K562 (cell line): ENCODE results near the gene LHX3. TPM values are rescaled to one million over a fixed set of nuclear protein-coding genes. Genes with fewer than 3 reads are reported as not detected.

Source experiments
- CHD1 ChIP-seq: fragments of 200-600 bp; sonication (generic); IDR thresholded peaks from one replicate; pipeline ENCODE4 v1.6.1; 2012; ENCODE audit warnings: mild to moderate bottlenecking, moderate library complexity, low read length, inconsistent platforms
- JUN ChIP-seq, 2 experiments: sonication (generic) in 1 of 2; formaldehyde crosslinking in 1 of 2; IDR thresholded peaks; 2 replicates each; pipeline versions ENCODE4 v1.6.1 to v1.8.0; 2012 to 2022; ENCODE audit warnings: borderline replicate concordance in 2 of 2, mild to moderate bottlenecking in 2 of 2, improper control_type of control experiment in 1 of 2, low read depth in 1 of 2, low read length in 1 of 2, missing genetic modification reagents in 1 of 2
- KLF1 ChIP-seq: fragments of 450-650 bp; IDR thresholded peaks from 2 replicates; pipeline ENCODE4 v1.6.1; 2016; ENCODE audit warnings: missing genetic modification characterization, missing compliant biosample characterization
- KLF6 ChIP-seq: fragments of 250-450 bp; sonication (Bioruptor Pico); IDR thresholded peaks from 2 replicates; pipeline ENCODE4 v1.4.0; 2020; ENCODE audit warnings: mild to moderate bottlenecking, moderate library complexity, borderline replicate concordance
- MAFF ChIP-seq: IDR thresholded peaks from 2 replicates; pipeline ENCODE4 v1.6.1; 2012; ENCODE audit warnings: low read length, improper control_type of control experiment
- MECOM ChIP-seq: fragments of 250-450 bp; sonication (Bioruptor Pico); IDR thresholded peaks from 2 replicates; pipeline ENCODE4 v1.8.0; 2022; ENCODE audit warnings: inconsistent platforms
- RBM22 ChIP-seq: fragments of 200-400 bp; formaldehyde crosslinking; IDR thresholded peaks from 2 replicates; pipeline ENCODE4 v1.6.1; 2018; ENCODE audit warnings: low read length, low read depth; ENCODE audit not compliant: poor library complexity, severe bottlenecking
- SNRNP70 ChIP-seq: fragments of 200-400 bp; formaldehyde crosslinking; optimal IDR thresholded peaks from 2 replicates; pipeline ENCODE3; 2017; ENCODE audit warnings: low read depth, low read length
- TAL1 ChIP-seq: fragments of 450-650 bp; IDR thresholded peaks from 2 replicates; pipeline ENCODE4 v1.6.1; 2016; ENCODE audit warnings: mild to moderate bottlenecking
- TRIM24 ChIP-seq, 2 experiments: fragments of 450-650 bp; IDR thresholded peaks; 2 replicates each; pipeline ENCODE4 v1.6.1; 2016
- ZFP36 ChIP-seq: fragments of 150-350 bp; IDR thresholded peaks from 2 replicates; pipeline ENCODE4 v1.6.1; 2018; ENCODE audit warnings: low read length, low read depth; ENCODE audit not compliant: partially characterized antibody
- ZNF143 ChIP-seq: sonication (generic); formaldehyde crosslinking; IDR thresholded peaks from 2 replicates; pipeline ENCODE4 v1.9.0; 2022; ENCODE audit warnings: mild to moderate bottlenecking, missing genetic modification reagents
- ZNF175 ChIP-seq: fragments of 200-800 bp; sonication (Bioruptor generic); IDR thresholded peaks from 2 replicates; pipeline ENCODE4 v1.6.1; 2016; ENCODE audit warnings: low read depth, mild to moderate bottlenecking, missing genetic modification characterization, missing compliant biosample characterization
- ZNF212 ChIP-seq: fragments of 450-650 bp; formaldehyde crosslinking; IDR thresholded peaks from 2 replicates; pipeline ENCODE4 v1.4.0; 2020; ENCODE audit warnings: mild to moderate bottlenecking
- ZNF354B ChIP-seq: fragments of 250-450 bp; sonication (Bioruptor Pico); IDR thresholded peaks from 2 replicates; pipeline ENCODE4 v1.4.0; 2020
- ZNF584 ChIP-seq: fragments of 200-800 bp; sonication (Bioruptor generic); IDR thresholded peaks from 2 replicates; pipeline ENCODE4 v1.6.1; 2016; ENCODE audit warnings: low read depth, mild to moderate bottlenecking, missing genetic modification characterization, missing compliant biosample characterization
- ZNF717 ChIP-seq: fragments of 250-450 bp; sonication (Bioruptor Pico); IDR thresholded peaks from 2 replicates; pipeline ENCODE4 v1.5.0; 2021
- polyA plus RNA-seq, 8 experiments: library from polyadenylated mRNA; depleted of rRNA in 4 of 8; stranded (reverse) in 5 of 8; unstranded in 3 of 8; fragments of >200 nt; fragmentation: Nextera tagmentation in 2 of 8; fragmentation: Illumina TruSeq in 1 of 8; extraction: Ambion mirVana in 2 of 8; extraction: Trizol in 1 of 8; gene quantifications; 2 replicates each; pipeline versions ENCODE4 v1.2.1 to v1.2.3, GENCODE V29; 2011 to 2014; ENCODE audit warnings: inconsistent platforms in 1 of 8, missing spikeins in 1 of 8
- total RNA-seq, 7 experiments: library from RNA; depleted of rRNA in 6 of 7; stranded (reverse); fragments of >200 nt in 6 of 7; fragmentation: Illumina TruSeq in 2 of 7; extraction: Trizol in 2 of 7; gene quantifications; 2 replicates each; pipeline versions ENCODE4 v1.2.1 to v1.2.3, GENCODE V29; 2011 to 2021; ENCODE audit warnings: low replicate concordance in 1 of 7
- TF ChIP-seq, protein P1 (sequence below): fragments of 250-450 bp; sonication (Bioruptor Pico); IDR thresholded peaks from 2 replicates; pipeline ENCODE4 v1.4.0; 2020; ENCODE audit warnings: mild to moderate bottlenecking, moderate library complexity, borderline replicate concordance
- TF ChIP-seq, protein P2 (sequence below): sonication (generic); formaldehyde crosslinking; IDR thresholded peaks from 2 replicates; pipeline ENCODE4 v1.8.0; 2022; ENCODE audit warnings: missing genetic modification reagents, mild to moderate bottlenecking, borderline replicate concordance
- TF ChIP-seq, protein P3 (sequence below): fragments of 450-650 bp; formaldehyde crosslinking; IDR thresholded peaks from 2 replicates; pipeline ENCODE4 v1.4.0; 2020; ENCODE audit warnings: mild to moderate bottlenecking

Gene LHX3
- total and polyA plus RNA-seq, 9 of the 15 experiments (the other 6 are each of a cell fraction or from before 2014, with no cell fraction given), result 0.09 TPM; not detected in 8

DNA sequence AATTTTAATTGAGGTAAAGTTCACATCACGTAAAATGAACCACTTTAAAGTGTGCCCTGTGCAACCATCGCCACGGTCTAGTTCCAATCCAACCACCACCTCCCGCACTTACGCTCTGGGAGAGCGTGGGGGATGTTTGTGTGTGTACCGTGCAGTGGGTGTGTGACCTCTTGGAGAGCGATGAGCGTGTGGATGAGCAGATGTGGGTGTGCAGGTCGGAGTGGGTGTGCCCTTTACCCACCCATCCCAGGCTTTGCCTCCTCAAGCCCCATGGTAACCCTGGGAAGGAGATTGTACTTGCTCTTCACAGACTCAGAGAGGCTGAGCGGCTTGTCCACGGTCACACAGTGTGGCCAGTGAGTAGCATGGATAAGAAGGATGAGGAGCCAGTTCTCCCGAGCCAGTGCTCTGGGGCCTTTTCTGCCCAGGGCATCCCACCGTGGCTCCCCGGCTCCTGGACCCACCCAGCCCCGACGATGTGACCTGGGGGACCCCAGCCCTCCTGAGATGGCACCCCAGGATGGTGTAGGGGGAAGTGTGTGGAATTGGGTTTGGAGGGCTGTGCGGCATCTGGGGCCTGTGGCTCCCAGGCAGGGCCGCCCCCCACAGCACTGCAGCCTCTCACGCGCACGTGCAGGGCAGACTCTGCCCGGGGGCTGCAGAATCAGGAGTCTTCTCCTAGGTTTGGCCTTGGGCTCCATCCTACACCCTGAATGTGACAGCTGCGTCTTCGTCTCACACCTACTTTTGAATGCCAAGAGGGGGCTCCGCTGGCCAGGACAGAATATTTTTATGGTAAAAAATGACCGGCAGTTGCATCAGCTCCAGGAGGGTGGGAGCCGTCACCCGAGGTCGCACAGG lies 13.6 kb downstream of the LHX3 start (continued):
- TF ChIP-seq CHD1 (no peak), TAL1 (no peak), MECOM (0 out of 2 replicates have a peak, but pooled peaks have one; percentile 4), JUN (IDR thresholded peaks at IDR 0.05; ENCODE audit: borderline replicate concordance, low read depth, low read length) (no peak), JUN (CRISPR knock-in tag; IDR thresholded peaks at IDR 0.05; ENCODE audit: borderline replicate concordance) (0 out of 2 replicates have a peak, but pooled peaks have one; percentile 65), TRIM24 (IDR thresholded peaks at IDR 0.05) (peak; percentile 46 to 57; a peak in 2 of 4 replicates), ZNF584 (CRISPR knock-in tag) (0 out of 2 replicates have a peak, but pooled peaks have one; percentile 56), KLF6 (peak; percentile 8; the same call in 1 of the 2 replicates), ZNF143 (CRISPR knock-in tag) (0 out of 2 replicates have a peak, but pooled peaks have one; percentile 35), ZNF717 (CRISPR knock-in tag) (no peak), ZNF175 (CRISPR knock-in tag) (0 out of 2 replicates have a peak, but pooled peaks have one; percentile 79), ZFP36 (peak; percentile 50), ZNF212 (CRISPR knock-in tag) (no peak), ZNF354B (CRISPR knock-in tag) (no peak), RBM22 (peak; percentile 37), KLF1 (tag) (no peak), MAFF (no peak), SNRNP70 (no peak)
- TF ChIP-seq, protein P1, sequence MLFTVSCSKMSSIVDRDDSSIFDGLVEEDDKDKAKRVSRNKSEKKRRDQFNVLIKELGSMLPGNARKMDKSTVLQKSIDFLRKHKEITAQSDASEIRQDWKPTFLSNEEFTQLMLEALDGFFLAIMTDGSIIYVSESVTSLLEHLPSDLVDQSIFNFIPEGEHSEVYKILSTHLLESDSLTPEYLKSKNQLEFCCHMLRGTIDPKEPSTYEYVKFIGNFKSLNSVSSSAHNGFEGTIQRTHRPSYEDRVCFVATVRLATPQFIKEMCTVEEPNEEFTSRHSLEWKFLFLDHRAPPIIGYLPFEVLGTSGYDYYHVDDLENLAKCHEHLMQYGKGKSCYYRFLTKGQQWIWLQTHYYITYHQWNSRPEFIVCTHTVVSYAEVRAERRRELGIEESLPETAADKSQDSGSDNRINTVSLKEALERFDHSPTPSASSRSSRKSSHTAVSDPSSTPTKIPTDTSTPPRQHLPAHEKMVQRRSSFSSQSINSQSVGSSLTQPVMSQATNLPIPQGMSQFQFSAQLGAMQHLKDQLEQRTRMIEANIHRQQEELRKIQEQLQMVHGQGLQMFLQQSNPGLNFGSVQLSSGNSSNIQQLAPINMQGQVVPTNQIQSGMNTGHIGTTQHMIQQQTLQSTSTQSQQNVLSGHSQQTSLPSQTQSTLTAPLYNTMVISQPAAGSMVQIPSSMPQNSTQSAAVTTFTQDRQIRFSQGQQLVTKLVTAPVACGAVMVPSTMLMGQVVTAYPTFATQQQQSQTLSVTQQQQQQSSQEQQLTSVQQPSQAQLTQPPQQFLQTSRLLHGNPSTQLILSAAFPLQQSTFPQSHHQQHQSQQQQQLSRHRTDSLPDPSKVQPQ (CRISPR knock-in tag), result no peak
- TF ChIP-seq, protein P2, sequence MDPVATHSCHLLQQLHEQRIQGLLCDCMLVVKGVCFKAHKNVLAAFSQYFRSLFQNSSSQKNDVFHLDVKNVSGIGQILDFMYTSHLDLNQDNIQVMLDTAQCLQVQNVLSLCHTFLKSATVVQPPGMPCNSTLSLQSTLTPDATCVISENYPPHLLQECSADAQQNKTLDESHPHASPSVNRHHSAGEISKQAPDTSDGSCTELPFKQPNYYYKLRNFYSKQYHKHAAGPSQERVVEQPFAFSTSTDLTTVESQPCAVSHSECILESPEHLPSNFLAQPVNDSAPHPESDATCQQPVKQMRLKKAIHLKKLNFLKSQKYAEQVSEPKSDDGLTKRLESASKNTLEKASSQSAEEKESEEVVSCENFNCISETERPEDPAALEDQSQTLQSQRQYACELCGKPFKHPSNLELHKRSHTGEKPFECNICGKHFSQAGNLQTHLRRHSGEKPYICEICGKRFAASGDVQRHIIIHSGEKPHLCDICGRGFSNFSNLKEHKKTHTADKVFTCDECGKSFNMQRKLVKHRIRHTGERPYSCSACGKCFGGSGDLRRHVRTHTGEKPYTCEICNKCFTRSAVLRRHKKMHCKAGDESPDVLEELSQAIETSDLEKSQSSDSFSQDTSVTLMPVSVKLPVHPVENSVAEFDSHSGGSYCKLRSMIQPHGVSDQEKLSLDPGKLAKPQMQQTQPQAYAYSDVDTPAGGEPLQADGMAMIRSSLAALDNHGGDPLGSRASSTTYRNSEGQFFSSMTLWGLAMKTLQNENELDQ (CRISPR knock-in tag), result no peak
- TF ChIP-seq, protein P3, sequence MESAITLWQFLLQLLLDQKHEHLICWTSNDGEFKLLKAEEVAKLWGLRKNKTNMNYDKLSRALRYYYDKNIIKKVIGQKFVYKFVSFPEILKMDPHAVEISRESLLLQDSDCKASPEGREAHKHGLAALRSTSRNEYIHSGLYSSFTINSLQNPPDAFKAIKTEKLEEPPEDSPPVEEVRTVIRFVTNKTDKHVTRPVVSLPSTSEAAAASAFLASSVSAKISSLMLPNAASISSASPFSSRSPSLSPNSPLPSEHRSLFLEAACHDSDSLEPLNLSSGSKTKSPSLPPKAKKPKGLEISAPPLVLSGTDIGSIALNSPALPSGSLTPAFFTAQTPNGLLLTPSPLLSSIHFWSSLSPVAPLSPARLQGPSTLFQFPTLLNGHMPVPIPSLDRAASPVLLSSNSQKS (CRISPR knock-in tag), result no peak
